Astrocyte (in vitro differentiated cells and primary cell): Measurements from ENCODE around the gene ZNF407.

Experiments
- EZH2 ChIP-seq: IDR thresholded peaks from 2 replicates; pipeline ENCODE4 v1.6.1; 2012; ENCODE audit warnings: mild to moderate bottlenecking, low read length, inconsistent platforms; ENCODE audit not compliant: insufficient read depth
- TF ChIP-seq, protein P1 (sequence below): IDR thresholded peaks from 2 replicates; pipeline ENCODE4 v1.5.1; 2011; ENCODE audit warnings: low read depth, mild to moderate bottlenecking, inconsistent platforms, low read length, moderate library complexity; ENCODE audit not compliant: insufficient read depth

DNA sequence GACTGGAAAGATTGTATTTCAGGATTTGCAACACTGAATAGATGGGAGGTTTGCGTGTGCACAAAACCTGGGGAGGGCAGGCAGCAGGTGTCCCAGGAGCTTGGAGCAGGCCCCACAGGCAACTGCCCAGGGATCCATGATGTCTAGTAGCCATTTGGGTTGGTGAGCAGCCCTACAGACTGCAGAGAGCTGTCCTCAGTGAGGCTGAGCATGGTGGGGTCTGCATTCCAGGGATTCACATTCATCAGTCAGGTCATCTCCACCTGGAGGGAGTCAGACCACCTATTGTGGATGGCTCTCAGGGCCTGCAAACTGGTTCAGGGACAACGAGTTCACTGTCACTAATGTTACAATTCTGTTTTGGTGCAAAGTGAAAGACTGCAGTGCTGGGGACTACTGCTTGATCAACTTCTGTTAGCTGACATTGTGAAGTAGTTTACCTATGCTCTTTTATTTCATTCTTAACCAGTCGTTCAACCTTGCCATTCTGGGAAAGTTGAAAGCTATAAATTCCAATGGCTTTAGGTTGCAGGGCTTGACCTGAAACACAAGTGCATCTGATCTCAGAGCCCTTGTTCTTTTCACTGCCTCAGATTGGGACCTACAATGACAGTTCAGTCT lies 222.6 kb downstream of the ZNF407 start:
- TF ChIP-seq, protein P1, sequence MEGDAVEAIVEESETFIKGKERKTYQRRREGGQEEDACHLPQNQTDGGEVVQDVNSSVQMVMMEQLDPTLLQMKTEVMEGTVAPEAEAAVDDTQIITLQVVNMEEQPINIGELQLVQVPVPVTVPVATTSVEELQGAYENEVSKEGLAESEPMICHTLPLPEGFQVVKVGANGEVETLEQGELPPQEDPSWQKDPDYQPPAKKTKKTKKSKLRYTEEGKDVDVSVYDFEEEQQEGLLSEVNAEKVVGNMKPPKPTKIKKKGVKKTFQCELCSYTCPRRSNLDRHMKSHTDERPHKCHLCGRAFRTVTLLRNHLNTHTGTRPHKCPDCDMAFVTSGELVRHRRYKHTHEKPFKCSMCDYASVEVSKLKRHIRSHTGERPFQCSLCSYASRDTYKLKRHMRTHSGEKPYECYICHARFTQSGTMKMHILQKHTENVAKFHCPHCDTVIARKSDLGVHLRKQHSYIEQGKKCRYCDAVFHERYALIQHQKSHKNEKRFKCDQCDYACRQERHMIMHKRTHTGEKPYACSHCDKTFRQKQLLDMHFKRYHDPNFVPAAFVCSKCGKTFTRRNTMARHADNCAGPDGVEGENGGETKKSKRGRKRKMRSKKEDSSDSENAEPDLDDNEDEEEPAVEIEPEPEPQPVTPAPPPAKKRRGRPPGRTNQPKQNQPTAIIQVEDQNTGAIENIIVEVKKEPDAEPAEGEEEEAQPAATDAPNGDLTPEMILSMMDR: no peak
- TF ChIP-seq EZH2: no peak
